Measurements from ENCODE around the gene DNMBP.

DNA sequence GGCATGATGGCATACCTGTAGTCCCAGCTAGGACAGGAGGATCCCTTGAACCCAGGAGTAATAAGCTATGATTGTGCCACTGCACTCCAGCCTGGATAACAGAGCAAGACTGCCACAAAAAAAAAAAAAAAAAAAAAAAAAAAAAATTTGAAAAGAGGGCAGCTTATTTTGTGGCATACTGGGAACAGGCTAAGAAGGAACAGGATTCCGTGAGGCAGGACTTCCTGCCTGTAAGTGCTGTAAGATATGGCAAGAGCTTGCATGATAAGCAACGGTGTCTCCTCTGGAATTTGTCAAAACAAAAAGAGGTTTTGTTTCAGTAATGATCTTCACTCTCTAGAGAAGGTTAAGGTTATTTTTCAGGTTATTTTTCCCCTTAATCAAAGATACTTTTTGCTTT, 126.2 kb downstream of the DNMBP start:
- TF ChIP-seq, protein P1, sequence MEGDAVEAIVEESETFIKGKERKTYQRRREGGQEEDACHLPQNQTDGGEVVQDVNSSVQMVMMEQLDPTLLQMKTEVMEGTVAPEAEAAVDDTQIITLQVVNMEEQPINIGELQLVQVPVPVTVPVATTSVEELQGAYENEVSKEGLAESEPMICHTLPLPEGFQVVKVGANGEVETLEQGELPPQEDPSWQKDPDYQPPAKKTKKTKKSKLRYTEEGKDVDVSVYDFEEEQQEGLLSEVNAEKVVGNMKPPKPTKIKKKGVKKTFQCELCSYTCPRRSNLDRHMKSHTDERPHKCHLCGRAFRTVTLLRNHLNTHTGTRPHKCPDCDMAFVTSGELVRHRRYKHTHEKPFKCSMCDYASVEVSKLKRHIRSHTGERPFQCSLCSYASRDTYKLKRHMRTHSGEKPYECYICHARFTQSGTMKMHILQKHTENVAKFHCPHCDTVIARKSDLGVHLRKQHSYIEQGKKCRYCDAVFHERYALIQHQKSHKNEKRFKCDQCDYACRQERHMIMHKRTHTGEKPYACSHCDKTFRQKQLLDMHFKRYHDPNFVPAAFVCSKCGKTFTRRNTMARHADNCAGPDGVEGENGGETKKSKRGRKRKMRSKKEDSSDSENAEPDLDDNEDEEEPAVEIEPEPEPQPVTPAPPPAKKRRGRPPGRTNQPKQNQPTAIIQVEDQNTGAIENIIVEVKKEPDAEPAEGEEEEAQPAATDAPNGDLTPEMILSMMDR (IDR thresholded peaks at IDR 0.05 in 2 of 3, conservative IDR thresholded peaks at IDR 0.05 in 1 of 3; ENCODE audit: borderline replicate concordance in 1 of 3, insufficient read depth in 1 of 3, low read depth in 2 of 3, low read length in 2 of 3), result no peak
- TF ChIP-seq POLR2A (IDR thresholded peaks at IDR 0.05; ENCODE audit: borderline replicate concordance, extremely low read depth, insufficient read depth, insufficient read length) (no peak), ZFX (IDR thresholded peaks at IDR 0.05) (no peak), ZNF274 (IDR thresholded peaks at IDR 0.05; ENCODE audit: low read depth, low read length) (no peak), POLR2AphosphoS5 (IDR thresholded peaks at IDR 0.05; ENCODE audit: low read depth, low read length) (no peak), SP1 (IDR thresholded peaks at IDR 0.05; ENCODE audit: low read depth) (no peak)
- TF ChIP-seq, protein P2, sequence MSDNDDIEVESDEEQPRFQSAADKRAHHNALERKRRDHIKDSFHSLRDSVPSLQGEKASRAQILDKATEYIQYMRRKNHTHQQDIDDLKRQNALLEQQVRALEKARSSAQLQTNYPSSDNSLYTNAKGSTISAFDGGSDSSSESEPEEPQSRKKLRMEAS (IDR thresholded peaks at IDR 0.05), result no peak
- TF ChIP-seq, protein P3, sequence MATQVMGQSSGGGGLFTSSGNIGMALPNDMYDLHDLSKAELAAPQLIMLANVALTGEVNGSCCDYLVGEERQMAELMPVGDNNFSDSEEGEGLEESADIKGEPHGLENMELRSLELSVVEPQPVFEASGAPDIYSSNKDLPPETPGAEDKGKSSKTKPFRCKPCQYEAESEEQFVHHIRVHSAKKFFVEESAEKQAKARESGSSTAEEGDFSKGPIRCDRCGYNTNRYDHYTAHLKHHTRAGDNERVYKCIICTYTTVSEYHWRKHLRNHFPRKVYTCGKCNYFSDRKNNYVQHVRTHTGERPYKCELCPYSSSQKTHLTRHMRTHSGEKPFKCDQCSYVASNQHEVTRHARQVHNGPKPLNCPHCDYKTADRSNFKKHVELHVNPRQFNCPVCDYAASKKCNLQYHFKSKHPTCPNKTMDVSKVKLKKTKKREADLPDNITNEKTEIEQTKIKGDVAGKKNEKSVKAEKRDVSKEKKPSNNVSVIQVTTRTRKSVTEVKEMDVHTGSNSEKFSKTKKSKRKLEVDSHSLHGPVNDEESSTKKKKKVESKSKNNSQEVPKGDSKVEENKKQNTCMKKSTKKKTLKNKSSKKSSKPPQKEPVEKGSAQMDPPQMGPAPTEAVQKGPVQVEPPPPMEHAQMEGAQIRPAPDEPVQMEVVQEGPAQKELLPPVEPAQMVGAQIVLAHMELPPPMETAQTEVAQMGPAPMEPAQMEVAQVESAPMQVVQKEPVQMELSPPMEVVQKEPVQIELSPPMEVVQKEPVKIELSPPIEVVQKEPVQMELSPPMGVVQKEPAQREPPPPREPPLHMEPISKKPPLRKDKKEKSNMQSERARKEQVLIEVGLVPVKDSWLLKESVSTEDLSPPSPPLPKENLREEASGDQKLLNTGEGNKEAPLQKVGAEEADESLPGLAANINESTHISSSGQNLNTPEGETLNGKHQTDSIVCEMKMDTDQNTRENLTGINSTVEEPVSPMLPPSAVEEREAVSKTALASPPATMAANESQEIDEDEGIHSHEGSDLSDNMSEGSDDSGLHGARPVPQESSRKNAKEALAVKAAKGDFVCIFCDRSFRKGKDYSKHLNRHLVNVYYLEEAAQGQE (IDR thresholded peaks at IDR 0.05; ENCODE audit: low read depth), result no peak
- TF ChIP-seq, protein P4, sequence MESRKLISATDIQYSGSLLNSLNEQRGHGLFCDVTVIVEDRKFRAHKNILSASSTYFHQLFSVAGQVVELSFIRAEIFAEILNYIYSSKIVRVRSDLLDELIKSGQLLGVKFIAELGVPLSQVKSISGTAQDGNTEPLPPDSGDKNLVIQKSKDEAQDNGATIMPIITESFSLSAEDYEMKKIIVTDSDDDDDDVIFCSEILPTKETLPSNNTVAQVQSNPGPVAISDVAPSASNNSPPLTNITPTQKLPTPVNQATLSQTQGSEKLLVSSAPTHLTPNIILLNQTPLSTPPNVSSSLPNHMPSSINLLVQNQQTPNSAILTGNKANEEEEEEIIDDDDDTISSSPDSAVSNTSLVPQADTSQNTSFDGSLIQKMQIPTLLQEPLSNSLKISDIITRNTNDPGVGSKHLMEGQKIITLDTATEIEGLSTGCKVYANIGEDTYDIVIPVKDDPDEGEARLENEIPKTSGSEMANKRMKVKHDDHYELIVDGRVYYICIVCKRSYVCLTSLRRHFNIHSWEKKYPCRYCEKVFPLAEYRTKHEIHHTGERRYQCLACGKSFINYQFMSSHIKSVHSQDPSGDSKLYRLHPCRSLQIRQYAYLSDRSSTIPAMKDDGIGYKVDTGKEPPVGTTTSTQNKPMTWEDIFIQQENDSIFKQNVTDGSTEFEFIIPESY (IDR thresholded peaks at IDR 0.05; ENCODE audit: extremely low read depth, insufficient replicate concordance, low read length), result no peak
